ENCODE measurements around the gene ATP8A2.

The ATP8A2 gene

GRCh38 chr13:25406377-25406776 is 34.6 kb downstream of the ATP8A2 start:
- H3K9ac ChIP-seq (ENCODE audit: insufficient read length, low read depth): no peak overlapping the region
- H3K27me3 ChIP-seq (ENCODE audit: insufficient read depth, insufficient read length): no peaks in the 10 kb centered on the region
- DNase-seq (ENCODE audit: low read depth, low spot score): no peak
- peaks cover 6% of the 10 kb centered on the region for H3K9me3 ChIP-seq (ENCODE audit: insufficient read depth, low read length)
- H3K4me3 ChIP-seq (ENCODE audit: insufficient read length, low read depth): no peak overlapping the region
- no peaks in the 10 kb centered on the region for H3K36me3 ChIP-seq (ENCODE audit: insufficient read depth, insufficient read length, low read length)
- H3K4me1 ChIP-seq (ENCODE audit: insufficient read depth, insufficient read length): peaks cover 4% of the 10 kb centered on the region
- TF ChIP-seq ZNF274 (IDR thresholded peaks at IDR 0.05; ENCODE audit: low read depth, low read length) (no peak), YY1 (IDR thresholded peaks at IDR 0.05; ENCODE audit: insufficient read depth, insufficient read length) (no peak), SUZ12 (IDR thresholded peaks at IDR 0.05; ENCODE audit: extremely low read depth, insufficient read depth, insufficient read length) (no peak)

GRCh38 chr13:25409938-25410337 is 38.2 kb downstream of the ATP8A2 start:
- TF ChIP-seq ZNF274 (IDR thresholded peaks at IDR 0.05; ENCODE audit: low read depth, low read length): no peak
- no peak for TF ChIP-seq YY1 (IDR thresholded peaks at IDR 0.05; ENCODE audit: insufficient read depth, insufficient read length)
- TF ChIP-seq SUZ12 (IDR thresholded peaks at IDR 0.05; ENCODE audit: extremely low read depth, insufficient read depth, insufficient read length): no peak
- no peak for DNase-seq (ENCODE audit: low read depth, low spot score)
- no peaks in the 10 kb centered on the region for H3K27me3 ChIP-seq (ENCODE audit: insufficient read depth, insufficient read length)
- peaks cover 6% of the 10 kb centered on the region for H3K9me3 ChIP-seq (ENCODE audit: insufficient read depth, low read length)
- no peaks in the 10 kb centered on the region for H3K4me1 ChIP-seq (ENCODE audit: insufficient read depth, insufficient read length)
- H3K36me3 ChIP-seq (ENCODE audit: insufficient read depth, insufficient read length, low read length): no peaks in the 10 kb centered on the region
- H3K9ac ChIP-seq (ENCODE audit: insufficient read length, low read depth): no peak overlapping the region
- no peak overlapping the region for H3K4me3 ChIP-seq (ENCODE audit: insufficient read length, low read depth)

DNA sequence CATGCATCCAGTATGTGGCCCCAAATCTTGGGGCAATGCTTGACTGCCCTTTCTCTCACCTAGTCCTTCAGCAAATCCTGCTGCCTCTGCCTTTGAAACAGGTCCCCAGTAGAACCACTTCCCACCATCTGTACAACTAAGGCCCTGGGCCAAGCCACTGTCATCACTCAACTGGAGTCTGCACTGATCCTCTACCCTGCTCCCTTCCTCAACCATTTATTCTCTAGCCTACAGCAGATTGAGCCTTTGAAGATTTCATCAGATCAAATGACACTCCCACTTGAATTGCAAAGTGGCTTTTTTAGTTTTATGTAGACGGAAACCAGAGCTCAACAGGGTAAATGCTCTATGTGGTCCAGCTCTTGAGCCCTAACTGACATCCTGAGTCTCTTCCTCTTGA is 43.5 kb downstream of the ATP8A2 start:
- TF ChIP-seq ZNF274 (IDR thresholded peaks at IDR 0.05; ENCODE audit: low read depth, low read length) (no peak), SUZ12 (IDR thresholded peaks at IDR 0.05; ENCODE audit: extremely low read depth, insufficient read depth, insufficient read length) (no peak)
- Histone ChIP-seq H3K36me3 (ENCODE audit: insufficient read depth, insufficient read length, low read length) (no peaks in the 10 kb centered on the region), H3K4me3 (ENCODE audit: insufficient read length, low read depth) (no peak overlapping the region), H3K27me3 (ENCODE audit: insufficient read depth, insufficient read length) (no peaks in the 10 kb centered on the region), H3K9ac (ENCODE audit: insufficient read length, low read depth) (no peak overlapping the region), H3K4me1 (ENCODE audit: insufficient read depth, insufficient read length) (no peaks in the 10 kb centered on the region), H3K9me3 (ENCODE audit: insufficient read depth, low read length) (peaks cover 6% of the 10 kb centered on the region)
- DNase-seq (ENCODE audit: low read depth, low spot score): no peak

DNA sequence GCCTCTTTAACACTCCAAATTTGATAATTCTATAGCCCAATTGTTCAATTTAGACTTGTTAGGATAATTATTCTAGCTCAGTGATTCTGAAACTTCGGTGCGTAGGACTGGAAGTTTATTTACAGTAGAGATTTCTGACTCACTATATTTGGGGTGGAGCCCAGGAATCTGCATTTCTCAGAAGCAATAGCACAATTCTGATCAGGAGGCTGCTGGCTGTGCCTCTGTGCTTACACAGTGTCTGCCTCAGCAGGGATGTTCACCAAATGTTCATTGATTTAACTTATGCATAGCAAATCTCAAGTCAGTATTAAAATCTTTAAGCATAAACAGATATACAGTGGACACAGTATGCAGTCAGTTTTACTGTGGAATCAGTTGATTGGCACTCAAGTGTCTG is 45.8 kb downstream of the ATP8A2 start:
- Histone ChIP-seq H3K27me3 (ENCODE audit: insufficient read depth, insufficient read length) (no peaks in the 10 kb centered on the region), H3K4me3 (ENCODE audit: insufficient read length, low read depth) (no peak overlapping the region), H3K4me1 (ENCODE audit: insufficient read depth, insufficient read length) (no peaks in the 10 kb centered on the region), H3K9ac (ENCODE audit: insufficient read length, low read depth) (no peak overlapping the region), H3K9me3 (ENCODE audit: insufficient read depth, low read length) (no peaks in the 10 kb centered on the region), H3K36me3 (ENCODE audit: insufficient read depth, insufficient read length, low read length) (no peaks in the 10 kb centered on the region)
- TF ChIP-seq ZNF274 (IDR thresholded peaks at IDR 0.05; ENCODE audit: low read depth, low read length) (no peak), SUZ12 (IDR thresholded peaks at IDR 0.05; ENCODE audit: extremely low read depth, insufficient read depth, insufficient read length) (no peak), YY1 (IDR thresholded peaks at IDR 0.05; ENCODE audit: insufficient read depth, insufficient read length) (no peak)
- DNase-seq (ENCODE audit: low read depth, low spot score): no peak

DNA sequence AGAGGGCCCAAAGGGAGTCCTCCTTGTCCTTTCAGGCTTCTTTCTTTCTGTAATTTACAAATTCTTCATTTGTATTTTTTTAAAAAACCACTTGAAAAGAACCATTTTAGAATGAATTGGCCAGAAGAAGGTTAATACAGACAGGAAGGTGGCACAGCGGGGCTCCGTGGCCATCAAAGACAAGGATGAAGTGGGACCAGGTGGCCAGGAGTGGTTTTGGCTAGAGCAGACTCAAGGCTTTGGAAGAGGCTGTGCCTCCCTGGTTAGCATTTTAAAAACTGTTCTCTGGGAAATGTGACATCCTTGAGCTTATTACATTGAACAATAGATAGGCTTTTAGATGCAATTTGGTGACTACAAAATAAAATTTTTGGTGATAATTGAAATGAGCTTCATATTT is 48.4 kb downstream of the ATP8A2 start:
- H3K4me1 ChIP-seq (ENCODE audit: insufficient read depth, insufficient read length): no peaks in the 10 kb centered on the region
- no peaks in the 10 kb centered on the region for H3K36me3 ChIP-seq (ENCODE audit: insufficient read depth, insufficient read length, low read length)
- no peak for DNase-seq (ENCODE audit: low read depth, low spot score)
- H3K9me3 ChIP-seq (ENCODE audit: insufficient read depth, low read length): no peaks in the 10 kb centered on the region
- H3K4me3 ChIP-seq (ENCODE audit: insufficient read length, low read depth): no peak overlapping the region
- H3K27me3 ChIP-seq (ENCODE audit: insufficient read depth, insufficient read length): no peaks in the 10 kb centered on the region
- no peak overlapping the region for H3K9ac ChIP-seq (ENCODE audit: insufficient read length, low read depth)
- no peak for TF ChIP-seq ZNF274 (IDR thresholded peaks at IDR 0.05; ENCODE audit: low read depth, low read length)
- no peak for TF ChIP-seq YY1 (IDR thresholded peaks at IDR 0.05; ENCODE audit: insufficient read depth, insufficient read length)
- TF ChIP-seq SUZ12 (IDR thresholded peaks at IDR 0.05; ENCODE audit: extremely low read depth, insufficient read depth, insufficient read length): no peak

- Histone ChIP-seq H3K9me3 (ENCODE audit: insufficient read depth, low read length) (no peaks in the 10 kb centered on the region), H3K4me3 (ENCODE audit: insufficient read length, low read depth) (no peak overlapping the region), H3K27me3 (ENCODE audit: insufficient read depth, insufficient read length) (no peaks in the 10 kb centered on the region), H3K36me3 (ENCODE audit: insufficient read depth, insufficient read length, low read length) (no peaks in the 10 kb centered on the region), H3K9ac (ENCODE audit: insufficient read length, low read depth) (no peak overlapping the region), H3K4me1 (ENCODE audit: insufficient read depth, insufficient read length) (no peaks in the 10 kb centered on the region)
- DNase-seq (ENCODE audit: low read depth, low spot score): no peak
- TF ChIP-seq YY1 (IDR thresholded peaks at IDR 0.05; ENCODE audit: insufficient read depth, insufficient read length) (no peak), ZNF274 (IDR thresholded peaks at IDR 0.05; ENCODE audit: low read depth, low read length) (no peak), SUZ12 (IDR thresholded peaks at IDR 0.05; ENCODE audit: extremely low read depth, insufficient read depth, insufficient read length) (no peak)
Measured at GRCh38 chr13:25421612-25422011, 49.8 kb downstream of the ATP8A2 start.

GRCh38 chr13:25422153-25422552 is 50.4 kb downstream of the ATP8A2 start:
- Histone ChIP-seq H3K9me3 (ENCODE audit: insufficient read depth, low read length) (peaks cover 4% of the 10 kb centered on the region; the same call in 1 of the 2 replicates), H3K36me3 (ENCODE audit: insufficient read depth, insufficient read length, low read length) (no peaks in the 10 kb centered on the region), H3K4me1 (ENCODE audit: insufficient read depth, insufficient read length) (no peaks in the 10 kb centered on the region), H3K4me3 (ENCODE audit: insufficient read length, low read depth) (no peak overlapping the region), H3K9ac (ENCODE audit: insufficient read length, low read depth) (no peak overlapping the region), H3K27me3 (ENCODE audit: insufficient read depth, insufficient read length) (no peaks in the 10 kb centered on the region)
- TF ChIP-seq SUZ12 (IDR thresholded peaks at IDR 0.05; ENCODE audit: extremely low read depth, insufficient read depth, insufficient read length) (no peak), ZNF274 (IDR thresholded peaks at IDR 0.05; ENCODE audit: low read depth, low read length) (no peak), YY1 (IDR thresholded peaks at IDR 0.05; ENCODE audit: insufficient read depth, insufficient read length) (no peak)
- no peak for DNase-seq (ENCODE audit: low read depth, low spot score)

GRCh38 chr13:25423831-25424230 is 52.1 kb downstream of the ATP8A2 start:
- no peaks in the 10 kb centered on the region for H3K36me3 ChIP-seq (ENCODE audit: insufficient read depth, insufficient read length, low read length)
- DNase-seq (ENCODE audit: low read depth, low spot score): no peak

More at GRCh38 chr13:25423831-25424230, 52.1 kb downstream of the ATP8A2 start:
- Histone ChIP-seq H3K9ac (ENCODE audit: insufficient read length, low read depth) (no peak overlapping the region), H3K9me3 (ENCODE audit: insufficient read depth, low read length) (peaks cover 5% of the 10 kb centered on the region; the same call in 1 of the 2 replicates), H3K4me1 (ENCODE audit: insufficient read depth, insufficient read length) (no peaks in the 10 kb centered on the region), H3K27me3 (ENCODE audit: insufficient read depth, insufficient read length) (no peaks in the 10 kb centered on the region), H3K4me3 (ENCODE audit: insufficient read length, low read depth) (no peak overlapping the region)
- no peak for TF ChIP-seq ZNF274 (IDR thresholded peaks at IDR 0.05; ENCODE audit: low read depth, low read length)
- no peak for TF ChIP-seq YY1 (IDR thresholded peaks at IDR 0.05; ENCODE audit: insufficient read depth, insufficient read length)
- TF ChIP-seq SUZ12 (IDR thresholded peaks at IDR 0.05; ENCODE audit: extremely low read depth, insufficient read depth, insufficient read length): no peak

All from NT2/D1 (cell line).